PC-9 (cell line): ENCODE results near the gene TADA2B. TPM values are rescaled to one million over a fixed set of nuclear protein-coding genes. Genes with fewer than 3 reads are reported as not detected.
A peak's percentile ranks its signal among the peaks of the same experiment; 100 is the strongest.

ENCODE experiments used
- BruUV-seq: library from RNA; stranded (reverse); fragments of 400-500 nt; replicated peaks from 2 replicates; lab custom pipeline; 2021; lab: Mats Ljungman, UMichigan
- CTCF ChIA-PET: fragments of 300-600 bp; sonication (Branson Sonifier 250); formaldehyde crosslinking; loops from one replicate; lab custom pipeline; 2022; ENCODE audit warnings: antibody characterized with exemption; lab: Charles Lee
- POLR2A ChIA-PET: fragments of 300-600 bp; sonication (Branson Sonifier 250); formaldehyde crosslinking; loops from one replicate; lab custom pipeline; 2022; ENCODE audit warnings: antibody characterized with exemption; ENCODE audit not compliant: unreplicated experiment; lab: Charles Lee
- DNase-seq, 2 experiments: peaks; one replicate each; pipeline versions ENCODE4 v3.0.0 to v3.0.0-alpha.2; 2015 to 2022; ENCODE audit warnings: mixed read lengths in 1 of 2
- H2AFZ ChIP-seq: fragments of 200-600 bp; sonication (generic); 2 replicates; pipeline ENCODE4 v1.8.1; 2017; ENCODE audit warnings: antibody characterized with exemption
- H3F3A ChIP-seq: fragments of 200-600 bp; sonication (generic); 2 replicates; pipeline ENCODE4 v1.8.1; 2017; ENCODE audit warnings: antibody characterized with exemption, mild to moderate bottlenecking, low read depth; ENCODE audit not compliant: insufficient read depth
- H3K27ac ChIP-seq: fragments of 200-600 bp; sonication (generic); 2 replicates; pipeline ENCODE4 v1.6.1; 2016; ENCODE audit warnings: mixed run types
- H3K27me3 ChIP-seq: fragments of 200-600 bp; sonication (generic); 2 replicates; pipeline ENCODE4 v1.6.1; 2016; ENCODE audit warnings: low read depth, mixed run types; ENCODE audit not compliant: insufficient read depth
- H3K36me3 ChIP-seq: fragments of 200-600 bp; sonication (generic); 2 replicates; pipeline ENCODE4 v1.6.1; 2016; ENCODE audit warnings: low read depth, mixed run types
- H3K4me1 ChIP-seq: fragments of 200-600 bp; sonication (generic); replicated peaks from 2 replicates; pipeline ENCODE4 v1.6.1; 2016; ENCODE audit warnings: mixed run types; ENCODE audit not compliant: insufficient read depth
- H3K4me2 ChIP-seq: fragments of 200-600 bp; sonication (generic); 2 replicates; pipeline ENCODE4 v1.6.1; 2017; ENCODE audit warnings: mixed run types
- H3K4me3 ChIP-seq: fragments of 200-600 bp; sonication (generic); 2 replicates; pipeline ENCODE4 v1.6.1; 2016; ENCODE audit warnings: mixed run types
- H3K79me2 ChIP-seq: fragments of 200-600 bp; sonication (generic); 2 replicates; pipeline ENCODE4 v1.6.1; 2017; ENCODE audit warnings: low read depth, mixed run types
- H3K9me2 ChIP-seq: fragments of 200-600 bp; sonication (generic); 2 replicates; pipeline ENCODE4 v1.8.1; 2017; ENCODE audit warnings: mild to moderate bottlenecking; ENCODE audit not compliant: insufficient read depth
- H3K9me3 ChIP-seq: fragments of 200-600 bp; sonication (generic); 2 replicates; pipeline ENCODE4 v1.8.1; 2016; ENCODE audit warnings: low read depth; ENCODE audit not compliant: insufficient read depth
- H4K20me1 ChIP-seq: fragments of 200-600 bp; sonication (generic); 2 replicates; pipeline ENCODE4 v1.8.1; 2017; ENCODE audit not compliant: insufficient read depth
- EZH2 ChIP-seq: fragments of 200-600 bp; sonication (generic); IDR thresholded peaks from 2 replicates; pipeline ENCODE4 v1.8.0; 2017; ENCODE audit warnings: antibody characterized with exemption, low read depth
- intact Hi-C: fragments of 100-400 bp; cut with micrococcal nuclease; formaldehyde crosslinking; loops from one replicate; pipeline ENCODE4 v1.10.0; 2022; ENCODE audit not compliant: unreplicated experiment
- total RNA-seq: library from RNA; stranded (reverse); gene quantifications from 2 replicates; pipeline ENCODE4 v1.2.3, GENCODE V29; 2021
- TF ChIP-seq, protein P1 (sequence below): fragments of 200-600 bp; sonication (generic); conservative IDR thresholded peaks from 2 replicates; pipeline ENCODE4 v1.6.1; 2017; ENCODE audit warnings: mixed run types, antibody characterized with exemption, mild to moderate bottlenecking, moderate library complexity

The TADA2B gene
- total RNA-seq, 1 experiment from 2014 or later, result 9.5 TPM

DNA sequence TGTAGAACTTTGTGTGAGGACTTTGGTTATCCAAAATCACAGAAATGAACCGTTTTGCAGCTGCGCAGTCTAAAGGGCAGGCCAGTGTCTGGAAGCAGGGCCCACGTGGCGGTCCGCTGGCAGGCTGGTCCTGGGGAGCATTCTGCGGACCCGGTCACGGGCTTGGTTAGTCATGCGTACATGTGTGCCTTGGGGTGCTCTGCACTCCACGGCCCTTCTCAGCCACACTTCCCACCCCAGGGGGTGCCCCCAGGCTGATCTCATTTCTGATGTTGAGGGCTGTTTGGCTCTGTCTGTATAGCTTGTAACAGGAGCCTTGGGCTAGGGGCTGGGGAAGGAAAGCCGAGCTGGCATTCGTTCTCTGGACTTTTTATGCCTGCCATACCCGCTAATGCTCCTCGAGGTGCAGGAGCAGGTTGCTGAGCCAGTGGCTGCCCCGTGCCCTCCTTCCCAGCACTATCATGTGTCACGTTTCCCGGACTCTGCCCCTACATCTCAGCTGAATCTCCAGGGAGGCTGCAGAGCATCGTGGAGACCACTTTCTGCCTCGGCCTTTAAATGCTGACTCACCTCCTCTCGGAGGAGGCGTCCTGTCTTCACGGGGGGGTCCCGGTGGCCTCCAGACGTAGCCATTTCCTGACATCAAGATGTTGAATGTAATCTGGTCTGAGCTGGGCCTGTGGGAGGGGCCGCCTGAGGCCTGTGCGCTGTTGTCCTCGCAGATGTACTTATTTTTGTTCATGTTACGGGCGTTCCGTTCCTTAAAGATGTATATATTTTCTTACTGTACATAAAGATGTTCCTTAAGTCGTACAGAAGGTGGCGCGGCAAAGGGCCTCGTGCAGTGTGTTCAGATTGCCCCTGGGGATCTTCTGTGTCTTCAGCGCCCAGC lies 11.4 kb upstream of the TADA2B start:
- no peak overlapping the region for H3K4me3 ChIP-seq
- no peaks in the 10 kb centered on the region for H3K9me2 ChIP-seq
- BruUV-seq, result no TSS peak
- intact Hi-C loops, result no loop called here
- DNase-seq, result no peak
- H3K4me2 ChIP-seq, result no peak overlapping the region
- peaks cover 18% of the 10 kb centered on the region for H3K4me1 ChIP-seq
- no peak overlapping the region for H3K27ac ChIP-seq
- no peaks in the 10 kb centered on the region for H3K79me2 ChIP-seq
- no peaks in the 10 kb centered on the region; the same call in 1 of the 2 replicates for H3K36me3 ChIP-seq
- ChIA-PET CTCF (no interaction called here), POLR2A (no interaction called here)
- peaks cover 11% of the 10 kb centered on the region; the same call in 1 of the 2 replicates for H3F3A ChIP-seq
- TF ChIP-seq, protein P1, sequence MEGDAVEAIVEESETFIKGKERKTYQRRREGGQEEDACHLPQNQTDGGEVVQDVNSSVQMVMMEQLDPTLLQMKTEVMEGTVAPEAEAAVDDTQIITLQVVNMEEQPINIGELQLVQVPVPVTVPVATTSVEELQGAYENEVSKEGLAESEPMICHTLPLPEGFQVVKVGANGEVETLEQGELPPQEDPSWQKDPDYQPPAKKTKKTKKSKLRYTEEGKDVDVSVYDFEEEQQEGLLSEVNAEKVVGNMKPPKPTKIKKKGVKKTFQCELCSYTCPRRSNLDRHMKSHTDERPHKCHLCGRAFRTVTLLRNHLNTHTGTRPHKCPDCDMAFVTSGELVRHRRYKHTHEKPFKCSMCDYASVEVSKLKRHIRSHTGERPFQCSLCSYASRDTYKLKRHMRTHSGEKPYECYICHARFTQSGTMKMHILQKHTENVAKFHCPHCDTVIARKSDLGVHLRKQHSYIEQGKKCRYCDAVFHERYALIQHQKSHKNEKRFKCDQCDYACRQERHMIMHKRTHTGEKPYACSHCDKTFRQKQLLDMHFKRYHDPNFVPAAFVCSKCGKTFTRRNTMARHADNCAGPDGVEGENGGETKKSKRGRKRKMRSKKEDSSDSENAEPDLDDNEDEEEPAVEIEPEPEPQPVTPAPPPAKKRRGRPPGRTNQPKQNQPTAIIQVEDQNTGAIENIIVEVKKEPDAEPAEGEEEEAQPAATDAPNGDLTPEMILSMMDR, result no peak
- TF ChIP-seq EZH2, result no peak
- H3K9me3 ChIP-seq, result no peaks in the 10 kb centered on the region
- no peak overlapping the region for H2AFZ ChIP-seq
- no peaks in the 10 kb centered on the region for H4K20me1 ChIP-seq
- H3K27me3 ChIP-seq, result no peaks in the 10 kb centered on the region

GRCh38 chr4:7032596-7032995 lies 10.6 kb upstream of the TADA2B start:
- no peak for DNase-seq
- no peaks in the 10 kb centered on the region for H3K9me2 ChIP-seq
- H3K27ac ChIP-seq, result no peak overlapping the region
- no peaks in the 10 kb centered on the region; the same call in 1 of the 2 replicates for H3K36me3 ChIP-seq
- H3K4me3 ChIP-seq, result no peak overlapping the region
- no peak for TF ChIP-seq EZH2
- TF ChIP-seq, protein P1, result no peak
- ChIA-PET POLR2A (no interaction called here), CTCF (no interaction called here)
- no TSS peak for BruUV-seq
- H3F3A ChIP-seq, result peaks cover 11% of the 10 kb centered on the region; the same call in 1 of the 2 replicates
- H3K79me2 ChIP-seq, result no peaks in the 10 kb centered on the region
- intact Hi-C loops, result no loop called here
- H4K20me1 ChIP-seq, result no peaks in the 10 kb centered on the region
- H3K27me3 ChIP-seq, result no peaks in the 10 kb centered on the region
- no peaks in the 10 kb centered on the region for H3K9me3 ChIP-seq
- H2AFZ ChIP-seq, result no peak overlapping the region
- no peak overlapping the region for H3K4me2 ChIP-seq
- H3K4me1 ChIP-seq, result peaks cover 18% of the 10 kb centered on the region

- no TSS peak for BruUV-seq
Observed at GRCh38 chr4:7034262-7035081, 8.7 kb upstream of the TADA2B start.

More at GRCh38 chr4:7034262-7035081, 8.7 kb upstream of the TADA2B start:
- DNase-seq, result peak; percentile 73 to 82
- Histone ChIP-seq H3K9me2 (no peaks in the 10 kb centered on the region), H3K27ac (peak overlapping the region; percentile 43), H3K4me2 (0 out of 2 replicates have a peak overlapping the region, but pooled peaks have one; percentile 19), H3K79me2 (no peaks in the 10 kb centered on the region), H3K4me3 (no peak overlapping the region), H3F3A (peaks cover 11% of the 10 kb centered on the region; the same call in 1 of the 2 replicates), H2AFZ (no peak overlapping the region), H3K9me3 (no peaks in the 10 kb centered on the region), H3K36me3 (no peaks in the 10 kb centered on the region; the same call in 1 of the 2 replicates), H3K4me1 (peaks cover 18% of the 10 kb centered on the region), H4K20me1 (no peaks in the 10 kb centered on the region), H3K27me3 (no peaks in the 10 kb centered on the region)
- intact Hi-C loops, result loop anchor here (1.0 kb wide), 1 partner anchor 12 kb away; no protein-coding TSS in a partner anchor
- no peak for TF ChIP-seq EZH2
- TF ChIP-seq, protein P1, result no peak
- CTCF ChIA-PET, result interaction anchor here (0.6 to 1.0 kb wide), 2 partner anchors 9 to 383 kb away, joined by 3 to 4 read pairs; partner anchors contain the start of gene TADA2B
- POLR2A ChIA-PET, result interaction anchor here (0.5 to 0.6 kb wide), 3 partner anchors 50 to 939 kb away, joined by 3 read pairs; no protein-coding TSS in a partner anchor
